HG02759 (cell line): ENCODE data around the gene ZMIZ1.

Experiments
- ATAC-seq: cut with Tn5 transposase; IDR thresholded peaks from one replicate; pipeline ENCODE4 v1.9.1; 2021; ENCODE audit warnings: mild to moderate bottlenecking, moderate library complexity; ENCODE audit not compliant: unreplicated experiment

The ZMIZ1 gene

GRCh38 chr10:79050896-79051555, 17.7 kb upstream of the ZMIZ1 start:
- no peak for ATAC-seq

GRCh38 chr10:79051766-79052165, 17.0 kb upstream of the ZMIZ1 start:
- ATAC-seq = no peak

- no peak for ATAC-seq
Observed at GRCh38 chr10:79052291-79053080, 16.3 kb upstream of the ZMIZ1 start.

GRCh38 chr10:79053081-79053434, 15.7 kb upstream of the ZMIZ1 start:
- ATAC-seq = no peak

- no peak for ATAC-seq
Observed at GRCh38 chr10:79053481-79054202, 15.1 kb upstream of the ZMIZ1 start.

- ATAC-seq = no peak
Observed at GRCh38 chr10:79054203-79055099, 14.3 kb upstream of the ZMIZ1 start.

- ATAC-seq = no peak
Observed at GRCh38 chr10:79055100-79055782, 13.5 kb upstream of the ZMIZ1 start.

GRCh38 chr10:79055892-79056291, 12.9 kb upstream of the ZMIZ1 start:
- no peak for ATAC-seq

GRCh38 chr10:79056361-79056735, 12.4 kb upstream of the ZMIZ1 start:
- ATAC-seq = no peak

- ATAC-seq = no peak
Observed at GRCh38 chr10:79056736-79057391, 11.9 kb upstream of the ZMIZ1 start.

- no peak for ATAC-seq
Observed at GRCh38 chr10:79057481-79058275, 11.1 kb upstream of the ZMIZ1 start.

GRCh38 chr10:79058899-79059841, 9.6 kb upstream of the ZMIZ1 start:
- no peak for ATAC-seq

GRCh38 chr10:79059859-79060379, 8.8 kb upstream of the ZMIZ1 start:
- ATAC-seq = no peak

GRCh38 chr10:79060641-79061255, 8.0 kb upstream of the ZMIZ1 start:
- no peak for ATAC-seq

- ATAC-seq = no peak
Observed at GRCh38 chr10:79061441-79062315, 7.1 kb upstream of the ZMIZ1 start.

GRCh38 chr10:79063071-79063491, 5.7 kb upstream of the ZMIZ1 start:
- ATAC-seq = no peak
